SK-N-MC (cell line): ENCODE data around the gene SGTA.

Source experiments
- DNase-seq: peaks from one replicate; pipeline ENCODE4 v3.0.0-alpha.2; 2011; ENCODE audit warnings: low read depth, low spot score
- H3K27ac ChIP-seq: fragments of 200-600 bp; sonication (generic); 2 replicates; pipeline ENCODE4 v1.5.1; 2016; ENCODE audit warnings: mixed run types
- H3K36me3 ChIP-seq: fragments of 200-600 bp; sonication (generic); 2 replicates; pipeline ENCODE4 v1.6.1; 2017; ENCODE audit warnings: antibody characterized with exemption, low read length, mixed read lengths; ENCODE audit not compliant: insufficient read depth
- H3K4me3 ChIP-seq: fragments of 200-600 bp; sonication (generic); 2 replicates; pipeline ENCODE4 v1.5.1; 2016
- H3K9ac ChIP-seq: fragments of 200-600 bp; sonication (generic); 2 replicates; pipeline ENCODE4 v1.8.0; 2017; ENCODE audit warnings: mixed run types, mixed read lengths; ENCODE audit not compliant: insufficient read length
- H3K9me3 ChIP-seq: fragments of 200-600 bp; sonication (generic); 2 replicates; pipeline ENCODE4 v1.6.1; 2017; ENCODE audit warnings: low read depth, mild to moderate bottlenecking, antibody characterized with exemption, low read length, moderate library complexity, mixed read lengths
- EZH2 ChIP-seq: fragments of 200-600 bp; sonication (generic); IDR thresholded peaks from one replicate; pipeline ENCODE4 v1.6.1; 2017; ENCODE audit warnings: antibody characterized with exemption
- FOXP2 ChIP-seq: optimal IDR thresholded peaks from 2 replicates; pipeline ENCODE3; 2011; ENCODE audit warnings: mild to moderate bottlenecking, moderate library complexity; ENCODE audit not compliant: insufficient read depth; ENCODE audit errors: extremely low read length, control extremely low read depth
- POLR2AphosphoS5 ChIP-seq: IDR thresholded peaks from 2 replicates; pipeline ENCODE4 v1.6.1; 2012; ENCODE audit warnings: mild to moderate bottlenecking, low read depth, low read length, borderline replicate concordance

Gene SGTA

DNA sequence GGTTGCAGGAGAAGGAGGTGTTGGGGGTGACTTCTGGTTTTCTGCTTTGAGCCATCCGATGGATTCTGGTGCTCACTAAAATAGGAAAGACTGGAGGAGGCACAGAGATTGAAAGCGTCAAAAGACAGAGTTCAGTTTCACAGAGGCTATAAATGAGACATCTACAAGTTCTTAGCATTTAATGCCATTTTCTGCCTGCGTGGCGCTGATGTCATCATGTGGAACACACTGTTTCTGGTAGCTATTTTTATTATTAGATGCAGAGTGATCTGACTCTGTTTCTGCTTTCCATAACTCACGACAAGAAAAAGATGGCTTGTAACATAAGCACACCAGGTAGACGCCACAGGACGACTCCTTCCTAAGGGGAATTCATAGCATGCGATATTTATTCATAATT, 40.0 kb downstream of the SGTA start:
- no peak overlapping the region for H3K9ac ChIP-seq
- no peaks in the 10 kb centered on the region for H3K36me3 ChIP-seq
- no peak for DNase-seq
- H3K4me3 ChIP-seq, result no peak overlapping the region
- H3K9me3 ChIP-seq, result no peaks in the 10 kb centered on the region
- TF ChIP-seq EZH2, result no peak
- no peak for TF ChIP-seq POLR2AphosphoS5
- TF ChIP-seq FOXP2, result no peak
- H3K27ac ChIP-seq, result no peak overlapping the region

DNA sequence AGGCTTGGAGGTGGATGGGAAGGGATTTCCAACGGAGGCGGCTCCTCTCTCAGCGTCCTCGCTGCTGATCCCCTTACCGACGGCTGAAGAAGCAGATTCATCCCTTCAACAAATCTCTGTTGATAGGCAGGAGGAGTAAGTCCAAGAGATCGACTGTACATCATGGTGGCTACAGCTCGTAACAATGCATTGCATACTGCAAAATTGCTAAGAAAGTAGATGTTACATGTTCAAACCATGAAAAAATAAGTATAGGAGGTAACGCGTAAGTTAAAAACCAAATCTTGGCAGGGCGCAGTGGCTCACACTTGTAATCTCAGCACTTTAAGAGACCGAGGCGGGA, 42.8 kb downstream of the SGTA start:
- H3K9ac ChIP-seq, result no peak overlapping the region
- no peaks in the 10 kb centered on the region for H3K9me3 ChIP-seq
- no peak overlapping the region for H3K4me3 ChIP-seq
- TF ChIP-seq EZH2, result no peak
- no peak for TF ChIP-seq FOXP2
- no peak overlapping the region for H3K27ac ChIP-seq
- H3K36me3 ChIP-seq, result peaks cover 8% of the 10 kb centered on the region; the same call in 1 of the 2 replicates
- no peak for DNase-seq

DNA sequence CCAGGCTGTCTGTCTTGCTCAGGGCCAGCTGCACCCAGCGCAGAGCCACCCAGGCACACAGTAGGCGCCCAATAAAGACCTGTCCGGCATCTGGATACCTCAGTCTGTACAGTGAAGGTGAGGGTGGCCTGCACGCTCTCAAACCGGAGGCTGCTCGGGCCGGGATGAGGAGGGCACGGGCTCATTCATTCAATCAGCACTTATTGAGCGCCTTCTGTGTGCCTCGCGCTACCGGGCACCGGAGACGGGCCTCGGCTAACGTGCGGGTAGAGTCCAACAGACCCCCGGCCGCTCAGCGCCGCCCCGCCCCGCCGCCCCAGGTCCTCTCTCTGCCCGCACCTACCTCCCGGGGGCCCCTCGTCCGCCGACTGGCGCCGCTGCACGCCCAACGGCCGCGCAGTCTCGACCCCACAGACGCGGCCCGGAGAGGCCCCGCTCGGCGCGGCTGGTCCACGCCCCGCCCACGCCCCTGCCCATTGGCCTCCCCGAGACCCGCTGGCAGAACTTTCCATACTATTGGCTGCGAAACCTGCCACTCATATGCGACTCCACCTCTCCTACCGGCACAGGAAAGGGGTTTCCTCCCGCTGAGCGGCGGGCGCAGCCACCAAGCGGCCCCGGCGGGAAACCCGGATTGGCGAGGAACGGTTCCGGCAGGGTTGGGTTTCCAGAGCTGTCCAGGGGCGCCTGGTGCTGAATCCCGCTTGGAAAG, 43.3 kb downstream of the SGTA start, which contains the start of gene SLC39A3:
SLC39A3 (minus strand) TSS at position 416 of the 712 bp plus-strand sequence. CDS start 2,760 bp downstream, outside the sequence.
- peak; percentile 95 for DNase-seq
- Histone ChIP-seq H3K4me3 (peak within 1 kb of the TSS; percentile 93), H3K36me3 (peaks cover 8% of the 10 kb centered on the region; the same call in 1 of the 2 replicates), H3K27ac (no peak within 1 kb of the TSS), H3K9me3 (no peaks in the 10 kb centered on the region), H3K9ac (peak within 1 kb of the TSS; percentile 82)
- TF ChIP-seq EZH2 (no peak), POLR2AphosphoS5 (peak; percentile 54; the same call in 1 of the 2 replicates), FOXP2 (no peak)

DNA sequence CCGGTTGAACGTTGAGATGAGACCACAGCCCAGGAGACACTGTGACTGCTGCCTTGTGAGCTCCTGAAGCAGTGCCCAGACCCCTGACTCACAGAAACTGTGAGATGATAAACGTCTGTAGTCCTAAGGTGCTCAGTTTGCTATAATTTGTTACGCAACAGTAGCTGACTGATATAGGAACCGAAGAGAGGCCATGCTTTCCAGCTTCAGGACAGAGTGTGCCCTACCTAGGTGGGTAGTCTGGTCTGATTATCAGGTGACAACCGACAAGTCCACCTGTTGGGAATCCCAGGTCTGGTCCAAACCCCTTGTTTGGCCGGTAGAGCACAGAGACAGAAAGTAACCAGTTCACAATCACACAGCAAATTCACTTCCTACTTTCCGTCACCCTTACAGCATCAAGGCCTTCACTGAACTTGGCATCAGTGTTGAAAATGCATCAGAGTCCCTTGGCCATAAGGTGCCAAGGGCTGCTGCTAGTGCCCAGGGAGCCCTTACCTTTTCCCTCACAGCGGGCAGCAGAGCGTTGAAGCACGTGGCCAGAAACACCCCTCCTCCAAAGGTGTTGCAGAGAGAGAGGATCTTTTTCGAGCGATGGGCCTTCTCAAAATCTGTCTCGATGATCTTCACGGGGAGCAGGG, 46.4 kb downstream of the SGTA start:
- Histone ChIP-seq H3K4me3 (no peak overlapping the region), H3K9me3 (no peaks in the 10 kb centered on the region), H3K9ac (no peak overlapping the region), H3K27ac (no peak overlapping the region), H3K36me3 (peaks cover 8% of the 10 kb centered on the region; the same call in 1 of the 2 replicates)
- DNase-seq, result no peak
- TF ChIP-seq EZH2 (no peak), POLR2AphosphoS5 (no peak), FOXP2 (no peak)

- Histone ChIP-seq H3K27ac (no peak overlapping the region), H3K36me3 (peaks cover 8% of the 10 kb centered on the region; the same call in 1 of the 2 replicates), H3K4me3 (no peak overlapping the region), H3K9ac (no peak overlapping the region), H3K9me3 (no peaks in the 10 kb centered on the region)
- TF ChIP-seq FOXP2 (no peak), EZH2 (no peak), POLR2AphosphoS5 (no peak)
- DNase-seq, result no peak
These were observed 47.7 kb downstream of the SGTA start for GRCh38 chr19:2735374-2735773.

DNA sequence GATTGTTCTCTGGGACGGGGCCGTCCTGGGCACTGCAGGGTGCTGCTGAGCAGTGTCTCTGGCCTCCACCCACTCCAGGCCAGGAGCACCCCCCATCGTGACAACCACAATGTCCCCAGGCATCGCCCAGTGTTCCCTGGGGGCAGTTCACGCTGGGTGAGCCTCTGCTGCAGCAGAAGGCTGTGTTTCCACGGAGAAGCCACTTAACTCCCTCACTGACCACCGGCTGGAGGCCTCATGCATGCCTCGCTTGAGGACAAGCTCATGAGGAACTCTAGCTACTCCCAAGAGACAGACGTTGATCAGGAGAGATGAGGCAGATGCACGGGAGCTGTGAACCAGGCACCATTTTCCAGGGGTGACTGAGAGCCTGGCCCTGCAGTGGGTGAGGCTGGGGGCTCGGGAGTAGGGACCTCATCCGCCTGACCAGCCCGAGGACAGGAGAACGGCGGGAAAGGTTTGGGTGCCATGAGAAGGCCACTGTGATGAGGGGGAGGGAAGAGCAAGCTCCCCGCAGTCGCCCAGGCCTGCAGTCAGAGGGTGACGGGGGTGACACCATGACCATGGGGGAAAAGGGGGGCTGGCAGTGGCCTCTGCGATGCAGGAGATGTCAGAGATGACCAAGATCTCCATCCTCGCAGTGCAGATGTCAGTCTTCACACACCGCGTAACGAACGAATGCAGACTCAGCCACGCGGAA, 48.3 kb downstream of the SGTA start:
- H3K36me3 ChIP-seq, result peaks cover 8% of the 10 kb centered on the region; the same call in 1 of the 2 replicates
- H3K27ac ChIP-seq, result no peak overlapping the region
- no peak overlapping the region for H3K9ac ChIP-seq
- no peak for DNase-seq
- H3K9me3 ChIP-seq, result no peaks in the 10 kb centered on the region
- no peak overlapping the region for H3K4me3 ChIP-seq
- TF ChIP-seq EZH2 (no peak), POLR2AphosphoS5 (no peak), FOXP2 (no peak)

DNA sequence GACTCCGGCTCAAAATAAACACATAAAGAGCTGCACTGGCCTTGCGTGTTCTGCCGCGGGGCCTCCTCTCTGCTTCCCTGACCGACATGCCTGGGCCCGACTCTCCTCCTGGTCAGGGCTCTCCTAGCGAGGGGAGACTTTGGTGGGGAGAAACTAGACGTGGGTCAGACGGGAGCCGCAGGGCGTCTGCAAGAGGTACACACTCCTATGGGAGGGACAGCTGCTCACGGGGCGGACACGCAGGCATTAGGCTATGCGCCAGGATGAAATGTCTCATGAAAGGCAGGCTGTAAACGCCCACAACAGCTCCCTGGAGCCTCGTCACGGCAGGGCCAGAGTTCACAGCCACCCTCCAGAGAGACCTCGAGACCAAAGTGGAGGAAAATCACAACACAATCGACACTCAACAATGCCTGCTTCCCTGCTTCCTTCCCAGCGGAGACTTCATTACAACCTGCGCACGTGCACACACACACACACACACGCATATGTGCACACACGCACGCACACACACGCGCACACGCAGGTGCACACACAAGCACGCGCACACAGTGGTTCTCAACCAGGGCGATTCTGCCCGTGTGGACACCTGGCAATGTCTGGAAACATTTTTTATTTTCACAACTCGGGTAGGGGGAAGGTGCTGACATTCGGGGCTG, 49.0 kb downstream of the SGTA start:
- Histone ChIP-seq H3K9me3 (no peaks in the 10 kb centered on the region), H3K4me3 (no peak overlapping the region), H3K27ac (no peak overlapping the region), H3K9ac (no peak overlapping the region), H3K36me3 (peaks cover 8% of the 10 kb centered on the region; the same call in 1 of the 2 replicates)
- DNase-seq, result no peak
- TF ChIP-seq POLR2AphosphoS5, result no peak
- TF ChIP-seq FOXP2, result no peak
- TF ChIP-seq EZH2, result no peak

- TF ChIP-seq FOXP2, result no peak
- TF ChIP-seq POLR2AphosphoS5, result no peak
- TF ChIP-seq EZH2, result no peak
- peaks cover 8% of the 10 kb centered on the region; the same call in 1 of the 2 replicates for H3K36me3 ChIP-seq
- H3K4me3 ChIP-seq, result no peak overlapping the region
- no peak overlapping the region for H3K27ac ChIP-seq
- H3K9me3 ChIP-seq, result no peaks in the 10 kb centered on the region
- no peak for DNase-seq
- no peak overlapping the region for H3K9ac ChIP-seq
These were observed 50.2 kb downstream of the SGTA start for GRCh38 chr19:2732883-2733282.
